CD14-positive monocyte (primary cell): Measurements from ENCODE around the gene PODXL2. TPM values are rescaled to one million over a fixed set of nuclear protein-coding genes. Genes with fewer than 3 reads are reported as not detected.

ENCODE experiments used
- DNase-seq, 3 donors: peaks; one replicate each; pipeline ENCODE4 v3.0.0-alpha.2; 2011 to 2022
- H2AFZ ChIP-seq: 2 replicates; pipeline ENCODE4 v1.6.0; 2012; ENCODE audit warnings: mild to moderate bottlenecking, low read depth, low read length, inconsistent platforms; ENCODE audit not compliant: insufficient read depth, poor library complexity, severe bottlenecking
- H3K27ac ChIP-seq, 2 donors: 1 replicate in 1 of 2; 2 replicates in 1 of 2; pipeline ENCODE4 v1.5.1; 2012 to 2013; ENCODE audit warnings: low read length in 2 of 2, control low read depth in 1 of 2, inconsistent platforms in 1 of 2, low read depth in 1 of 2, mild to moderate bottlenecking in 1 of 2
- H3K27me3 ChIP-seq, 2 donors: one replicate each; pipeline versions ENCODE4 v1.6.0 to v1.6.1; 2011 to 2013; ENCODE audit warnings: low read length in 2 of 2; ENCODE audit not compliant: control insufficient read depth in 2 of 2, insufficient read depth in 2 of 2
- H3K36me3 ChIP-seq, 2 donors: replicated peaks in 1 of 2; 1 replicate in 1 of 2; 2 replicates in 1 of 2; pipeline versions ENCODE4 v1.5.1 to v1.6.1; 2012 to 2013; ENCODE audit warnings: low read length in 2 of 2, control low read depth in 1 of 2, inconsistent platforms in 1 of 2, mild to moderate bottlenecking in 1 of 2; ENCODE audit not compliant: insufficient read depth in 2 of 2, control insufficient read depth in 1 of 2
- H3K4me1 ChIP-seq, 2 donors: 1 replicate in 1 of 2; 2 replicates in 1 of 2; pipeline versions ENCODE4 v1.5.1 to v1.6.1; 2012 to 2013; ENCODE audit warnings: low read length in 2 of 2, control low read depth in 1 of 2, inconsistent platforms in 1 of 2, mild to moderate bottlenecking in 1 of 2, moderate library complexity in 1 of 2; ENCODE audit not compliant: insufficient read depth in 2 of 2, control insufficient read depth in 1 of 2
- H3K4me2 ChIP-seq: replicated peaks from 2 replicates; pipeline ENCODE3; 2012; ENCODE audit warnings: low read length, moderate library complexity, mild to moderate bottlenecking; ENCODE audit not compliant: poor library complexity, severe bottlenecking; ENCODE audit errors: extremely low read depth
- H3K4me3 ChIP-seq, 3 experiments: fragments of 200-600 bp in 1 of 3; sonication (generic) in 1 of 3; replicated peaks in 1 of 3; 1 replicate in 2 of 3; 2 replicates in 1 of 3; pipeline ENCODE4 v1.5.1; 2011 to 2013; ENCODE audit warnings: low read length in 3 of 3, mild to moderate bottlenecking in 3 of 3, control low read depth in 2 of 3, low read depth in 2 of 3, inconsistent platforms in 1 of 3, moderate library complexity in 1 of 3
- H3K79me2 ChIP-seq: 2 replicates; pipeline ENCODE4 v1.6.0; 2012; ENCODE audit warnings: mild to moderate bottlenecking, control low read depth, inconsistent platforms, low read length, moderate library complexity; ENCODE audit not compliant: insufficient read depth
- H3K9ac ChIP-seq: 2 replicates; pipeline ENCODE4 v1.6.0; 2017; ENCODE audit warnings: low read length, mild to moderate bottlenecking; ENCODE audit not compliant: insufficient read depth, poor library complexity, severe bottlenecking
- H3K9me3 ChIP-seq, 2 donors: replicated peaks in 1 of 2; 1 replicate in 1 of 2; 2 replicates in 1 of 2; pipeline versions ENCODE4 v1.5.1 to v1.6.1; 2012 to 2013; ENCODE audit warnings: low read length in 2 of 2, control low read depth in 1 of 2; ENCODE audit not compliant: control insufficient read depth in 1 of 2, insufficient read depth in 1 of 2
- H4K20me1 ChIP-seq: 2 replicates; pipeline ENCODE4 v1.6.0; 2012; ENCODE audit warnings: mild to moderate bottlenecking, low read length, control low read depth, moderate library complexity; ENCODE audit not compliant: insufficient read depth
- H3K27ac Mint-ChIP-seq, 7 donors: one replicate each; pipeline ENCODE4 v1.8.0; 2020; ENCODE audit warnings: mild to moderate bottlenecking in 7 of 7, mixed read lengths in 7 of 7, moderate library complexity in 6 of 7, inconsistent platforms in 2 of 7
- H3K27me3 Mint-ChIP-seq, 3 donors: one replicate each; pipeline ENCODE4 v1.8.0; 2021 to 2022; ENCODE audit warnings: low read depth in 3 of 3, mild to moderate bottlenecking in 3 of 3, mixed read lengths in 3 of 3, moderate library complexity in 3 of 3, inconsistent platforms in 1 of 3
- H3K36me3 Mint-ChIP-seq, 2 donors: one replicate each; pipeline ENCODE4 v1.8.0; 2020; ENCODE audit warnings: mixed read lengths in 2 of 2, inconsistent platforms in 1 of 2, mild to moderate bottlenecking in 1 of 2
- H3K4me1 Mint-ChIP-seq: one replicate; pipeline ENCODE4 v1.8.0; 2020; ENCODE audit warnings: mild to moderate bottlenecking, mixed read lengths
- H3K4me3 Mint-ChIP-seq, 2 donors: one replicate each; pipeline ENCODE4 v1.8.0; 2020; ENCODE audit warnings: mild to moderate bottlenecking in 2 of 2, mixed read lengths in 2 of 2, moderate library complexity in 1 of 2
- H3K9me3 Mint-ChIP-seq, 7 donors: one replicate each; pipeline ENCODE4 v1.8.0; 2020 to 2022; ENCODE audit warnings: mixed read lengths in 7 of 7, mild to moderate bottlenecking in 6 of 7, moderate library complexity in 6 of 7, inconsistent platforms in 2 of 7
- WGBS: methylation state at CpG from one replicate; pipeline ENCODE4 v1.1.5; 2013; ENCODE audit warnings: missing lambda C conversion rate; ENCODE audit not compliant: insufficient coverage; 5-methylcytosine and 5-hydroxymethylcytosine counted together
- intact Hi-C, 2 donors: fragments of 100-400 bp; cut with micrococcal nuclease; formaldehyde crosslinking; loops; one replicate each; pipeline versions ENCODE4 v1.15.0 to v1.15.1; 2023
- polyA plus RNA-seq, 3 donors: library from polyadenylated mRNA; depleted of rRNA in 1 of 3; unstranded in 2 of 3; stranded (reverse) in 1 of 3; fragments of 300-500 nt in 2 of 3; fragments of >200 nt in 1 of 3; fragmentation: Illumina TruSeq in 2 of 3; gene quantifications; 1 replicate in 2 of 3; 2 replicates in 1 of 3; pipeline ENCODE4 v1.2.3, GENCODE V29; 2012 to 2021
- TF ChIP-seq, protein P1 (sequence below): fragments of 200-600 bp; IDR thresholded peaks from one replicate; pipeline ENCODE4 v1.8.0; 2022; ENCODE audit warnings: antibody characterized with exemption, mild to moderate bottlenecking

PODXL2 gene
- polyA plus RNA-seq, 3 donors, result 0.33 to 0.64 (median 0.43) TPM

DNA sequence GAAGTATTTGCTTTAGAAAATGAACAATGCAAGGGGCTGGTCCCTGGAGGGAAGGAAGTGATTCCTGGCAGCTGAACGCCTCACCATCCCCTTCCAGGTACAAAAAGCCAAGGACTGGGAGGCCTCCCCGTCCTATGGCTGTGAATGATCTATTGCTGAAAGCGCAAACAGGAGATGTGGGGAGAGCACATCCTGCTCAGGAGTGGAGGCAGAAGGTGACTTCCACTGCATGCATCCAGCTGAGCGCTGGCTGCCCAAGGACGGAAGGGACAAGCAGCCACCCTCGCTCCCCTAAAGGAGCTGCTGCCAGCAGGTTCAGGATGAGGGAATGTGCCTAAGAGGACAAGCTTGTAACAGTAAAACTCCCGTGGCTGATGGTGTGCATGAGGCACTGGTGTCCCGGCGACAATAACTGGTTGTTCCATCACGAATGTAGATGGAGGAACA is 85.2 kb downstream of the PODXL2 start:
- intact Hi-C loops, result no loop called here
- H3K4me2 ChIP-seq, result no peak overlapping the region
- no peak overlapping the region for H3K27ac Mint-ChIP-seq

DNA sequence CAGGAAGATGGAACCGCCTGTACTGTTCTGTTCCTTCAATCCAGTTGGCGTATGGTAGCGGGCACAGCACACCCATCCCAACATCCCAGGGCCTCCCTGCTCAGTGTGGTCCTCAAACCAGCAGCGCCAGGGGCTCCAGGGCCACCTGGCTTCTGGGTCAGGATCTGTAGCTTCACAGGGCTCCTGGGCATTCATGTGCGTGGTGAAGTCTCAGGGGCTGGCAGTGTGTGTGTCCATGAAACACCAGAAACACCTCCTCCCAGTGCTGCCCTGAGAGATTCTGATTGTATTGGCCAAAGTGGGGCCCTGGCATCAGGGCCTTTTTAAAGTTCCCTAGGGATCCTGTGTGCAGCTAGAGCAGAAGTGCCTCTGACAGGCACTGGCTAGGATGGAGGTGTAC is 85.9 kb downstream of the PODXL2 start:
- Histone ChIP-seq H3K36me3 (no peaks in the 10 kb centered on the region), H3K27me3 (no peaks in the 10 kb centered on the region), H3K9me3 (no peaks in the 10 kb centered on the region), H3K4me1 (peaks cover 8 to 17% of the 10 kb centered on the region in 2 donors), H3K4me2 (no peak overlapping the region), H3K9ac (no peak overlapping the region), H2AFZ (no peak overlapping the region), H4K20me1 (no peaks in the 10 kb centered on the region), H3K4me3 (no peak overlapping the region), H3K79me2 (no peaks in the 10 kb centered on the region), H3K27ac (no peak overlapping the region)
- 100% methylated on average over 2 of the region's 5 CpGs for WGBS
- Mint-ChIP-seq H3K9me3 (no peaks in the 10 kb centered on the region), H3K27me3 (peaks cover 0 to 2% (median 0%) of the 10 kb centered on the region in 3 donors), H3K4me3 (no peak overlapping the region), H3K36me3 (peaks cover 0 to 4% of the 10 kb centered on the region in 2 donors), H3K27ac (no peak overlapping the region), H3K4me1 (peaks cover 12% of the 10 kb centered on the region)
- intact Hi-C loops, result no loop called here
- DNase-seq, result no peak
- TF ChIP-seq, protein P1, sequence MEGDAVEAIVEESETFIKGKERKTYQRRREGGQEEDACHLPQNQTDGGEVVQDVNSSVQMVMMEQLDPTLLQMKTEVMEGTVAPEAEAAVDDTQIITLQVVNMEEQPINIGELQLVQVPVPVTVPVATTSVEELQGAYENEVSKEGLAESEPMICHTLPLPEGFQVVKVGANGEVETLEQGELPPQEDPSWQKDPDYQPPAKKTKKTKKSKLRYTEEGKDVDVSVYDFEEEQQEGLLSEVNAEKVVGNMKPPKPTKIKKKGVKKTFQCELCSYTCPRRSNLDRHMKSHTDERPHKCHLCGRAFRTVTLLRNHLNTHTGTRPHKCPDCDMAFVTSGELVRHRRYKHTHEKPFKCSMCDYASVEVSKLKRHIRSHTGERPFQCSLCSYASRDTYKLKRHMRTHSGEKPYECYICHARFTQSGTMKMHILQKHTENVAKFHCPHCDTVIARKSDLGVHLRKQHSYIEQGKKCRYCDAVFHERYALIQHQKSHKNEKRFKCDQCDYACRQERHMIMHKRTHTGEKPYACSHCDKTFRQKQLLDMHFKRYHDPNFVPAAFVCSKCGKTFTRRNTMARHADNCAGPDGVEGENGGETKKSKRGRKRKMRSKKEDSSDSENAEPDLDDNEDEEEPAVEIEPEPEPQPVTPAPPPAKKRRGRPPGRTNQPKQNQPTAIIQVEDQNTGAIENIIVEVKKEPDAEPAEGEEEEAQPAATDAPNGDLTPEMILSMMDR, result no peak

More for the DNA sequence above, 85.2 kb downstream of the PODXL2 start:
- Histone ChIP-seq H2AFZ (no peak overlapping the region), H3K36me3 (no peaks in the 10 kb centered on the region), H3K4me3 (no peak overlapping the region), H3K79me2 (no peaks in the 10 kb centered on the region), H3K27me3 (no peaks in the 10 kb centered on the region), H3K9me3 (no peaks in the 10 kb centered on the region), H3K4me1 (peaks cover 8 to 17% of the 10 kb centered on the region in 2 donors), H4K20me1 (no peaks in the 10 kb centered on the region), H3K27ac (no peak overlapping the region), H3K9ac (no peak overlapping the region)
- Mint-ChIP-seq H3K27me3 (peaks cover 0 to 2% (median 0%) of the 10 kb centered on the region in 3 donors), H3K4me3 (no peak overlapping the region), H3K9me3 (no peaks in the 10 kb centered on the region), H3K36me3 (peaks cover 0 to 4% of the 10 kb centered on the region in 2 donors), H3K4me1 (peaks cover 12% of the 10 kb centered on the region)
- DNase-seq, result no peak
- 94% methylated on average over 5 of the region's 10 CpGs for WGBS
- TF ChIP-seq, protein P1, result no peak
